Femur (tissue), 1 donor: ENCODE measurements around the gene CDHR2.
"Not testable (repeated sequence)": the region's sequence is repeated elsewhere in the genome, so short reads cannot be mapped to it uniquely, and the experiment has no call there.

Experiments used
- DNase-seq: peaks from one replicate; pipeline ENCODE4 v3.0.0-alpha.2; 2017

Gene CDHR2

GRCh38 chr5:176599749-176600430 is 50.7 kb downstream of the CDHR2 start:
- not testable (repeated sequence) for DNase-seq

- DNase-seq: no peak
These were observed 52.9 kb downstream of the CDHR2 start for GRCh38 chr5:176601901-176602482.

- no peak for DNase-seq
These were observed 53.9 kb downstream of the CDHR2 start for GRCh38 chr5:176603091-176603490.

- no peak for DNase-seq
These were observed 56.9 kb downstream of the CDHR2 start for GRCh38 chr5:176606032-176606431.

GRCh38 chr5:176606875-176607274 is 57.7 kb downstream of the CDHR2 start:
- no peak for DNase-seq

- no peak for DNase-seq
These were observed 59.1 kb downstream of the CDHR2 start for GRCh38 chr5:176608142-176608705.

GRCh38 chr5:176608937-176609723 is 60.0 kb downstream of the CDHR2 start:
- no peak for DNase-seq

GRCh38 chr5:176609724-176610434 is 60.7 kb downstream of the CDHR2 start, which contains the start of gene GPRIN1:
TSS of gene GPRIN1 (minus strand) at chr5:176610156. CDS start at chr5:176599834, 10,322 bp downstream.
- peak; percentile 78 for DNase-seq

GRCh38 chr5:176610435-176610773 is 61.3 kb downstream of the CDHR2 start:
- no peak for DNase-seq

- peak; percentile 87 for DNase-seq
These were observed 62.3 kb downstream of the CDHR2 start for GRCh38 chr5:176611435-176611834.

- no peak for DNase-seq
These were observed 62.9 kb downstream of the CDHR2 start for GRCh38 chr5:176612008-176612407.

GRCh38 chr5:176612855-176613254 is 63.7 kb downstream of the CDHR2 start:
- DNase-seq: no peak

GRCh38 chr5:176614805-176615478 is 65.8 kb downstream of the CDHR2 start:
- DNase-seq: no peak

- no peak for DNase-seq
These were observed 67.4 kb downstream of the CDHR2 start for GRCh38 chr5:176616511-176616910.

- DNase-seq: no peak
These were observed 69.6 kb downstream of the CDHR2 start for GRCh38 chr5:176618783-176619182.

GRCh38 chr5:176619203-176619568 is 70.0 kb downstream of the CDHR2 start:
- DNase-seq: peak; percentile 80

GRCh38 chr5:176619569-176620332 is 70.6 kb downstream of the CDHR2 start:
- DNase-seq: no peak

- no peak for DNase-seq
These were observed 71.3 kb downstream of the CDHR2 start for GRCh38 chr5:176620333-176620981.

- DNase-seq: no peak
These were observed 72.5 kb downstream of the CDHR2 start for GRCh38 chr5:176621661-176622079.

GRCh38 chr5:176624142-176624541 is 75.0 kb downstream of the CDHR2 start:
- DNase-seq: no peak

GRCh38 chr5:176624938-176625337 is 75.8 kb downstream of the CDHR2 start:
- no peak for DNase-seq
